ENCODE results near the gene EIF4G2.
"Not testable (repeated sequence)": the region's sequence is repeated elsewhere in the genome, so short reads cannot be mapped to it uniquely, and the experiment has no call there.

The EIF4G2 gene

DNA sequence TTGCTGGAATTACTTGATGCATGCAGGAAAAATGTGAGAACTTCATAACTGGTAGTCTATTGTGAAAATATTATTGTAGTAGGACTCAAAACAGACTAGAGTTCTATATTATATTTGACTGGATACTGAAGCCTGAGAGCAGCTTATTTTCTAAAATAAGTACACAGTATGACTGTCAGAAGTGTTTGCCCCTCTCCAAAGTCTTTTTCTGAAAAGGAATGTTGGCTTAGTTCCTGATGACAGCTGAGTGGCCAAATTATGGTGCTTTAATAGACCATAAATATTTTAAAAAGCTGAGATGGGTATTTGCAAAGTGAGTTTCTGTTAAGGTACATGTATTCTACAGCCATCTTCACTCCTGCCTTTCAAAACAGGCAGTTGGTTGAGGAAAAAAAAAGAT is 36.1 kb upstream of the EIF4G2 start:
- no peaks in the 10 kb centered on the region for H4K20me1 ChIP-seq (ENCODE audit: insufficient read depth)
- H3K4me1 ChIP-seq (ENCODE audit: low read depth, poor library complexity, severe bottlenecking), result no peaks in the 10 kb centered on the region
- H2AFZ ChIP-seq (ENCODE audit: low read depth), result no peak overlapping the region
- no peak overlapping the region for H3K4me2 ChIP-seq
- no peaks in the 10 kb centered on the region for H3K27me3 ChIP-seq (ENCODE audit: insufficient read depth, low read depth)
- no peaks in the 10 kb centered on the region for H3K36me3 ChIP-seq (ENCODE audit: insufficient read depth)
- H3K27ac ChIP-seq, result no peak overlapping the region
- H3K9ac ChIP-seq, result no peak overlapping the region
- TF ChIP-seq, protein P1, sequence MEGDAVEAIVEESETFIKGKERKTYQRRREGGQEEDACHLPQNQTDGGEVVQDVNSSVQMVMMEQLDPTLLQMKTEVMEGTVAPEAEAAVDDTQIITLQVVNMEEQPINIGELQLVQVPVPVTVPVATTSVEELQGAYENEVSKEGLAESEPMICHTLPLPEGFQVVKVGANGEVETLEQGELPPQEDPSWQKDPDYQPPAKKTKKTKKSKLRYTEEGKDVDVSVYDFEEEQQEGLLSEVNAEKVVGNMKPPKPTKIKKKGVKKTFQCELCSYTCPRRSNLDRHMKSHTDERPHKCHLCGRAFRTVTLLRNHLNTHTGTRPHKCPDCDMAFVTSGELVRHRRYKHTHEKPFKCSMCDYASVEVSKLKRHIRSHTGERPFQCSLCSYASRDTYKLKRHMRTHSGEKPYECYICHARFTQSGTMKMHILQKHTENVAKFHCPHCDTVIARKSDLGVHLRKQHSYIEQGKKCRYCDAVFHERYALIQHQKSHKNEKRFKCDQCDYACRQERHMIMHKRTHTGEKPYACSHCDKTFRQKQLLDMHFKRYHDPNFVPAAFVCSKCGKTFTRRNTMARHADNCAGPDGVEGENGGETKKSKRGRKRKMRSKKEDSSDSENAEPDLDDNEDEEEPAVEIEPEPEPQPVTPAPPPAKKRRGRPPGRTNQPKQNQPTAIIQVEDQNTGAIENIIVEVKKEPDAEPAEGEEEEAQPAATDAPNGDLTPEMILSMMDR (conservative IDR thresholded peaks at IDR 0.05; ENCODE audit: low read depth, low read length), result no peak
- no peaks in the 10 kb centered on the region for H3K79me2 ChIP-seq (ENCODE audit: insufficient read depth, low read depth)
- no peak overlapping the region for H3K4me3 ChIP-seq (IDR thresholded peaks at IDR 0.05; ENCODE audit: insufficient read depth, low read depth, low read length)

DNA sequence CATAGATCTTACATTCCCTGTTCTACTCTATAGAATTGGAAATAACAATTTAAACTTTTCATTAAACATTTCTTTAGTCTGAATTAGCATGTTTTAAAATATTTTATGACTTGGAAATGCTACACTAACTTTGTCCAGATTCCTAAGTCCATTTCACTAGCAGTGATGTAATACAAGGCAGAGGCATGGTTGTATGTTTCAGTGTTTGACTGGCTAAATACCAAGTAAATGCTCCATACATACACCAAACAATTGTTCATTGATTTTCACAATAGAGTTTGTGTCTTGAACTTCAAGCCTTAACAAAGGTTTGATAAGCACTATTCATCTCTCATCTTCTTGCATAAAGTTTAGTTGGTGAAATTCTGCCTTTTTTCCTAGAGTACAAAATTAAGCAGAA is 35.6 kb upstream of the EIF4G2 start:
- H3K4me2 ChIP-seq, result no peak overlapping the region
- no peaks in the 10 kb centered on the region for H4K20me1 ChIP-seq (ENCODE audit: insufficient read depth)

DNA sequence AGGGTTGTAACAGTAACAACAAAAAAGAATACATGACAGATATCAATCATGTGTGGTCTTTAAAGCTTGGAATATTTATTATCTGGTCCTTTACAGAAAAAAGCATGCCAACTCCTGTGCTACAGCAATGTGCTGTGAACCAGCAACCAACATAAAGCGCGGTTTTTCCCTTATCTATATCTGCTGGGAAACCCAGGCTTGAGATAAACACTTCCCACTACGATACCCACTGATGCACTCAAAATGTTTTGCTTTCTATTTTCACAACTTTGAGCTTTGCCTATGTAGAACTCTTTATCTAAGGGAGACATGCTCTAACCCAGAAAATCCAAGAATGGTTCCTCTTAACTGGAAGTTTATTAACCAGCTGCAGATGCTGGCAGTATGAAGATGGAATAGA is 30.2 kb upstream of the EIF4G2 start:
- Histone ChIP-seq H4K20me1 (ENCODE audit: insufficient read depth) (no peaks in the 10 kb centered on the region), H3K4me1 (ENCODE audit: low read depth, poor library complexity, severe bottlenecking) (no peaks in the 10 kb centered on the region), H3K4me2 (no peak overlapping the region), H3K27ac (no peak overlapping the region), H3K4me3 (IDR thresholded peaks at IDR 0.05; ENCODE audit: insufficient read depth, low read depth, low read length) (no peak overlapping the region), H3K79me2 (ENCODE audit: insufficient read depth, low read depth) (no peaks in the 10 kb centered on the region), H3K27me3 (ENCODE audit: insufficient read depth, low read depth) (no peaks in the 10 kb centered on the region), H2AFZ (ENCODE audit: low read depth) (no peak overlapping the region), H3K36me3 (ENCODE audit: insufficient read depth) (no peaks in the 10 kb centered on the region), H3K9ac (no peak overlapping the region)
- TF ChIP-seq, protein P1 (conservative IDR thresholded peaks at IDR 0.05; ENCODE audit: low read depth, low read length), result no peak

More for the DNA sequence above, 35.6 kb upstream of the EIF4G2 start:
- no peaks in the 10 kb centered on the region for H3K36me3 ChIP-seq (ENCODE audit: insufficient read depth)
- TF ChIP-seq, protein P1 (conservative IDR thresholded peaks at IDR 0.05; ENCODE audit: low read depth, low read length), result no peak
- H3K4me3 ChIP-seq (IDR thresholded peaks at IDR 0.05; ENCODE audit: insufficient read depth, low read depth, low read length), result no peak overlapping the region
- no peaks in the 10 kb centered on the region for H3K79me2 ChIP-seq (ENCODE audit: insufficient read depth, low read depth)
- H3K9ac ChIP-seq, result no peak overlapping the region
- no peaks in the 10 kb centered on the region for H3K27me3 ChIP-seq (ENCODE audit: insufficient read depth, low read depth)
- no peaks in the 10 kb centered on the region for H3K4me1 ChIP-seq (ENCODE audit: low read depth, poor library complexity, severe bottlenecking)
- H3K27ac ChIP-seq, result no peak overlapping the region
- H2AFZ ChIP-seq (ENCODE audit: low read depth), result no peak overlapping the region

DNA sequence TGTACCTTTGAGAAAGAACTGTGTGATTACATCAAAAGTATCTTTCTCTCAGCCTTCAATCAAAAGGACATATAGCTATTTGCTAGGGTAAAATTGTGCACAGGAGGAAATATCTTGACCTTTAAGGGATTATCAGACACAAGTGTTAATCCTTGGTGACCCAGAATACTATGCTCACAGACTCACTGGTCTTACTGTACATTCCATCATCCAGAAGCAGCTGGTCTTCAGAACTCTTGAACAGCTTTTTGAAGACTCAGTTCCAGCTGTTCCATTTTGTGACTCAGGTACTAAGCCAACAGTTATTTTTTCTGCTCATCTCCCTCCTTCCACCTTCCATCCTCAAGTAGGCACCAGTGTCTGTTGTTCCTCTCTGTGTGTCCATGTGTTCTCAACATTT is 29.4 kb upstream of the EIF4G2 start:
- no peaks in the 10 kb centered on the region for H4K20me1 ChIP-seq (ENCODE audit: insufficient read depth)
- H3K4me2 ChIP-seq, result no peak overlapping the region
- H3K4me3 ChIP-seq (IDR thresholded peaks at IDR 0.05; ENCODE audit: insufficient read depth, low read depth, low read length), result no peak overlapping the region
- H2AFZ ChIP-seq (ENCODE audit: low read depth), result no peak overlapping the region
- no peaks in the 10 kb centered on the region for H3K36me3 ChIP-seq (ENCODE audit: insufficient read depth)
- no peaks in the 10 kb centered on the region for H3K27me3 ChIP-seq (ENCODE audit: insufficient read depth, low read depth)
- no peak overlapping the region for H3K9ac ChIP-seq
- TF ChIP-seq, protein P1 (conservative IDR thresholded peaks at IDR 0.05; ENCODE audit: low read depth, low read length), result no peak
- no peak overlapping the region for H3K27ac ChIP-seq
- H3K79me2 ChIP-seq (ENCODE audit: insufficient read depth, low read depth), result no peaks in the 10 kb centered on the region
- H3K4me1 ChIP-seq (ENCODE audit: low read depth, poor library complexity, severe bottlenecking), result no peaks in the 10 kb centered on the region

DNA sequence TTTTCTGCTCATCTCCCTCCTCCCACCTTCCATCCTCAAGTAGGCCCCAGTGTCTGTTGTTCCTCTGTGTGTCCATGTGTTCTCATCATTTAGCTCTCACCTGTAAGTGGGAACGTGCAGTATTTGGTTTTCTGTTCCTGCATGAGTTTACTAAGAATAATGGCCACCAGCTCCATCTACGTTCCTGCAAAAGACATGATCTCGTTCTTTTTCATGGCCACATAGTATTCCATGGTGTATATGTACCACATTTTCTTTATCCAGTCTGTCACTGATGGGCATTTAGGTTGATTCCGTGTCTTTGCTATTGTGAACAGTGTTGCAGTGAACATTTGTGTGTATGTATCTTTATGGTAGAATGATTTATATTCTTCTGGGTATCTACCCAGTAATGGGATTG is 28.2 kb upstream of the EIF4G2 start:
- not testable (repeated sequence) for H3K4me1 ChIP-seq (ENCODE audit: low read depth, poor library complexity, severe bottlenecking); H3K36me3 ChIP-seq (ENCODE audit: insufficient read depth); H3K27me3 ChIP-seq (ENCODE audit: insufficient read depth, low read depth); H4K20me1 ChIP-seq (ENCODE audit: insufficient read depth); H3K4me2 ChIP-seq; H3K27ac ChIP-seq; H2AFZ ChIP-seq (ENCODE audit: low read depth); H3K4me3 ChIP-seq (IDR thresholded peaks at IDR 0.05; ENCODE audit: insufficient read depth, low read depth, low read length); H3K9ac ChIP-seq; H3K79me2 ChIP-seq (ENCODE audit: insufficient read depth, low read depth)
